Lower leg skin (tissue), 3 donors: ENCODE measurements around the gene TRPC3.

Experiments
- POLR2A ChIP-seq, 2 donors: fragments of 450-650 bp; IDR thresholded peaks; one replicate each; pipeline ENCODE4 v1.6.1; 2016 to 2017; ENCODE audit warnings: antibody characterized with exemption in 2 of 2, mild to moderate bottlenecking in 1 of 2, moderate library complexity in 1 of 2
- TF ChIP-seq, protein P1 (sequence below), 3 donors: fragments of 450-650 bp; IDR thresholded peaks; one replicate each; pipeline ENCODE4 v1.5.1; 2016; ENCODE audit warnings: antibody characterized with exemption in 3 of 3, mild to moderate bottlenecking in 3 of 3, moderate library complexity in 2 of 3

- TF ChIP-seq, protein P1, sequence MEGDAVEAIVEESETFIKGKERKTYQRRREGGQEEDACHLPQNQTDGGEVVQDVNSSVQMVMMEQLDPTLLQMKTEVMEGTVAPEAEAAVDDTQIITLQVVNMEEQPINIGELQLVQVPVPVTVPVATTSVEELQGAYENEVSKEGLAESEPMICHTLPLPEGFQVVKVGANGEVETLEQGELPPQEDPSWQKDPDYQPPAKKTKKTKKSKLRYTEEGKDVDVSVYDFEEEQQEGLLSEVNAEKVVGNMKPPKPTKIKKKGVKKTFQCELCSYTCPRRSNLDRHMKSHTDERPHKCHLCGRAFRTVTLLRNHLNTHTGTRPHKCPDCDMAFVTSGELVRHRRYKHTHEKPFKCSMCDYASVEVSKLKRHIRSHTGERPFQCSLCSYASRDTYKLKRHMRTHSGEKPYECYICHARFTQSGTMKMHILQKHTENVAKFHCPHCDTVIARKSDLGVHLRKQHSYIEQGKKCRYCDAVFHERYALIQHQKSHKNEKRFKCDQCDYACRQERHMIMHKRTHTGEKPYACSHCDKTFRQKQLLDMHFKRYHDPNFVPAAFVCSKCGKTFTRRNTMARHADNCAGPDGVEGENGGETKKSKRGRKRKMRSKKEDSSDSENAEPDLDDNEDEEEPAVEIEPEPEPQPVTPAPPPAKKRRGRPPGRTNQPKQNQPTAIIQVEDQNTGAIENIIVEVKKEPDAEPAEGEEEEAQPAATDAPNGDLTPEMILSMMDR (IDR thresholded peaks at IDR 0.05): no peak
- TF ChIP-seq POLR2A (IDR thresholded peaks at IDR 0.05): no peak
These were observed 13.1 kb upstream of the TRPC3 start for GRCh38 chr4:121964958-121965357.
